SK-N-SH treated with all-trans-retinoic acid at 6 μM for 48 hours (cell line): Measurements from ENCODE around the gene CD22.
"Not testable (repeated sequence)": the region's sequence is repeated elsewhere in the genome, so short reads cannot be mapped to it uniquely, and the experiment has no call there.

Experiments used
- ATAC-seq: fragments of 200-7000 bp; cut with Tn5 transposase; 3 replicates; pipeline ENCODE4 v1.9.1; 2020; ENCODE audit warnings: mild to moderate bottlenecking, moderate library complexity
- CSDC2 ChIP-seq: fragments of 250-450 bp; sonication (Bioruptor Pico); IDR thresholded peaks from 2 replicates; pipeline ENCODE4 v1.5.0; 2020; ENCODE audit warnings: mild to moderate bottlenecking, moderate library complexity
- ESRRG ChIP-seq: fragments of 250-450 bp; sonication (Bioruptor Pico); IDR thresholded peaks from 2 replicates; pipeline ENCODE4 v1.6.1; 2021; ENCODE audit warnings: mild to moderate bottlenecking
- OSR1 ChIP-seq: fragments of 250-450 bp; sonication (Bioruptor Pico); IDR thresholded peaks from 2 replicates; pipeline ENCODE4 v1.8.0; 2022; ENCODE audit warnings: moderate library complexity, mild to moderate bottlenecking, inconsistent platforms
- PATZ1 ChIP-seq: fragments of 250-450 bp; sonication (Bioruptor Pico); IDR thresholded peaks from 2 replicates; pipeline ENCODE4 v1.8.0; 2020; ENCODE audit warnings: mild to moderate bottlenecking, moderate library complexity, borderline replicate concordance
- PPARA ChIP-seq: fragments of 250-450 bp; sonication (Bioruptor Pico); IDR thresholded peaks from 2 replicates; pipeline ENCODE4 v1.5.0; 2020; ENCODE audit warnings: mild to moderate bottlenecking, borderline replicate concordance
- RARB ChIP-seq: fragments of 250-450 bp; sonication (Bioruptor Pico); IDR thresholded peaks from 2 replicates; pipeline ENCODE4 v1.8.0; 2021; ENCODE audit warnings: mild to moderate bottlenecking, moderate library complexity
- SNAI2 ChIP-seq: fragments of 250-450 bp; sonication (Bioruptor Pico); IDR thresholded peaks from 2 replicates; pipeline ENCODE4 v1.5.0; 2020; ENCODE audit warnings: mild to moderate bottlenecking, moderate library complexity
- TCF4 ChIP-seq: fragments of 250-450 bp; sonication (Bioruptor Pico); IDR thresholded peaks from 2 replicates; pipeline ENCODE4 v1.8.0; 2021; ENCODE audit warnings: mild to moderate bottlenecking, moderate library complexity, borderline replicate concordance
- TOX ChIP-seq: fragments of 250-450 bp; sonication (Bioruptor Pico); IDR thresholded peaks from 2 replicates; pipeline ENCODE4 v1.8.0; 2021; ENCODE audit warnings: mild to moderate bottlenecking, moderate library complexity, borderline replicate concordance
- TSHZ2 ChIP-seq: fragments of 250-450 bp; sonication (Bioruptor Pico); IDR thresholded peaks from 2 replicates; pipeline ENCODE4 v1.5.0; 2020; ENCODE audit warnings: mild to moderate bottlenecking, moderate library complexity
- ZC3H10 ChIP-seq: fragments of 250-450 bp; sonication (Bioruptor Pico); IDR thresholded peaks from 2 replicates; pipeline ENCODE4 v1.5.1; 2021; ENCODE audit warnings: mild to moderate bottlenecking, moderate library complexity
- ZFP3 ChIP-seq: fragments of 250-450 bp; sonication (Bioruptor Pico); IDR thresholded peaks from 2 replicates; pipeline ENCODE4 v1.5.0; 2020; ENCODE audit warnings: mild to moderate bottlenecking, moderate library complexity
- ZFP30 ChIP-seq: fragments of 450-650 bp; formaldehyde crosslinking; IDR thresholded peaks from 2 replicates; pipeline ENCODE4 v1.5.0; 2022; ENCODE audit warnings: mild to moderate bottlenecking, moderate library complexity
- ZNF565 ChIP-seq: fragments of 450-650 bp; formaldehyde crosslinking; conservative IDR thresholded peaks from 2 replicates; pipeline ENCODE4 v1.5.0; 2020; ENCODE audit warnings: low read depth, mild to moderate bottlenecking, moderate library complexity
- ZNF8 ChIP-seq: fragments of 450-650 bp; formaldehyde crosslinking; IDR thresholded peaks from 2 replicates; pipeline ENCODE4 v1.5.0; 2020; ENCODE audit warnings: mild to moderate bottlenecking, moderate library complexity
- TF ChIP-seq, protein P1 (sequence below): fragments of 250-450 bp; sonication (Bioruptor Pico); IDR thresholded peaks from 2 replicates; pipeline ENCODE4 v1.5.1; 2020; ENCODE audit warnings: low read depth, mild to moderate bottlenecking, moderate library complexity
- TF ChIP-seq, protein P2 (sequence below): fragments of 250-450 bp; sonication (Bioruptor Pico); IDR thresholded peaks from 2 replicates; pipeline ENCODE4 v1.8.0; 2021; ENCODE audit warnings: low read depth, mild to moderate bottlenecking, moderate library complexity, borderline replicate concordance
- TF ChIP-seq, protein P3 (sequence below): fragments of 250-450 bp; sonication (Bioruptor Pico); IDR thresholded peaks from 2 replicates; pipeline ENCODE4 v1.5.1; 2021; ENCODE audit warnings: mild to moderate bottlenecking, moderate library complexity

Gene CD22

DNA sequence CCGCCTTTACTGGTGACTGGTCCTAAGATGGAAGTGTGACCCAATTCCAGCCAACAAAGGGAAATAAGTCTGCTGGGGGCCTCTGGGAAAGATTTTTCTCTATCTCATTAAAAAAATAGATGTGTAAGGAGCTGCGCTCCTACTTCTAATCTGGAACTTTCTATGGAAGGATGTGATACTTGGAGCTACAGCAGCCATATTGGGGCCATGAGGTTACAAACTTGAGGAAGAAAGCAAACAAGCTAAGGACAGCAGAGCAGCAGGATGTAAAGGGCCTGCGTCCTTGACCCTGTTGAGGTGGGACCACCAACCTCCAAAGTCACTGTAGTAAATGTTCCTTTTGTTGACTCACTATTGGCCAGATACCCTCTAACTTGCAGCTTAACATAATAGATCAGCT lies 49.4 kb downstream of the CD22 start:
- TF ChIP-seq TSHZ2 (no peak), TCF4 (CRISPR knock-in tag) (no peak), ZC3H10 (CRISPR knock-in tag) (no peak), ESRRG (CRISPR knock-in tag) (no peak), OSR1 (CRISPR knock-in tag) (no peak), ZFP3 (no peak), PPARA (CRISPR knock-in tag) (no peak), ZNF565 (no peak), TOX (CRISPR knock-in tag) (no peak), ZNF8 (CRISPR knock-in tag) (no peak)
- TF ChIP-seq, protein P1, sequence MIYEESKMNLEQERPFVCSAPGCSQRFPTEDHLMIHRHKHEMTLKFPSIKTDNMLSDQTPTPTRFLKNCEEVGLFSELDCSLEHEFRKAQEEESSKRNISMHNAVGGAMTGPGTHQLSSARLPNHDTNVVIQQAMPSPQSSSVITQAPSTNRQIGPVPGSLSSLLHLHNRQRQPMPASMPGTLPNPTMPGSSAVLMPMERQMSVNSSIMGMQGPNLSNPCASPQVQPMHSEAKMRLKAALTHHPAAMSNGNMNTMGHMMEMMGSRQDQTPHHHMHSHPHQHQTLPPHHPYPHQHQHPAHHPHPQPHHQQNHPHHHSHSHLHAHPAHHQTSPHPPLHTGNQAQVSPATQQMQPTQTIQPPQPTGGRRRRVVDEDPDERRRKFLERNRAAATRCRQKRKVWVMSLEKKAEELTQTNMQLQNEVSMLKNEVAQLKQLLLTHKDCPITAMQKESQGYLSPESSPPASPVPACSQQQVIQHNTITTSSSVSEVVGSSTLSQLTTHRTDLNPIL (CRISPR knock-in tag), result no peak
- TF ChIP-seq, protein P2, sequence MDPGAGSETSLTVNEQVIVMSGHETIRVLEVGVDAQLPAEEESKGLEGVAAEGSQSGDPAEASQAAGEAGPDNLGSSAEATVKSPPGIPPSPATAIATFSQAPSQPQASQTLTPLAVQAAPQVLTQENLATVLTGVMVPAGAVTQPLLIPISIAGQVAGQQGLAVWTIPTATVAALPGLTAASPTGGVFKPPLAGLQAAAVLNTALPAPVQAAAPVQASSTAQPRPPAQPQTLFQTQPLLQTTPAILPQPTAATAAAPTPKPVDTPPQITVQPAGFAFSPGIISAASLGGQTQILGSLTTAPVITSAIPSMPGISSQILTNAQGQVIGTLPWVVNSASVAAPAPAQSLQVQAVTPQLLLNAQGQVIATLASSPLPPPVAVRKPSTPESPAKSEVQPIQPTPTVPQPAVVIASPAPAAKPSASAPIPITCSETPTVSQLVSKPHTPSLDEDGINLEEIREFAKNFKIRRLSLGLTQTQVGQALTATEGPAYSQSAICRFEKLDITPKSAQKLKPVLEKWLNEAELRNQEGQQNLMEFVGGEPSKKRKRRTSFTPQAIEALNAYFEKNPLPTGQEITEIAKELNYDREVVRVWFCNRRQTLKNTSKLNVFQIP (CRISPR knock-in tag), result no peak
- TF ChIP-seq, all 23 proteins: peak for 0
- ATAC-seq, result no peak

GRCh38 chr19:35379545-35379944 lies 50.6 kb downstream of the CD22 start:
- ATAC-seq, result not testable (repeated sequence)

- TF ChIP-seq ZFP3 (no peak), ZNF565 (no peak), ZNF8 (CRISPR knock-in tag) (no peak), RARB (no peak), PATZ1 (CRISPR knock-in tag) (no peak), CSDC2 (no peak), ESRRG (CRISPR knock-in tag) (no peak), ZFP30 (no peak), TCF4 (CRISPR knock-in tag) (no peak), SNAI2 (CRISPR knock-in tag) (no peak)
- TF ChIP-seq, protein P3, sequence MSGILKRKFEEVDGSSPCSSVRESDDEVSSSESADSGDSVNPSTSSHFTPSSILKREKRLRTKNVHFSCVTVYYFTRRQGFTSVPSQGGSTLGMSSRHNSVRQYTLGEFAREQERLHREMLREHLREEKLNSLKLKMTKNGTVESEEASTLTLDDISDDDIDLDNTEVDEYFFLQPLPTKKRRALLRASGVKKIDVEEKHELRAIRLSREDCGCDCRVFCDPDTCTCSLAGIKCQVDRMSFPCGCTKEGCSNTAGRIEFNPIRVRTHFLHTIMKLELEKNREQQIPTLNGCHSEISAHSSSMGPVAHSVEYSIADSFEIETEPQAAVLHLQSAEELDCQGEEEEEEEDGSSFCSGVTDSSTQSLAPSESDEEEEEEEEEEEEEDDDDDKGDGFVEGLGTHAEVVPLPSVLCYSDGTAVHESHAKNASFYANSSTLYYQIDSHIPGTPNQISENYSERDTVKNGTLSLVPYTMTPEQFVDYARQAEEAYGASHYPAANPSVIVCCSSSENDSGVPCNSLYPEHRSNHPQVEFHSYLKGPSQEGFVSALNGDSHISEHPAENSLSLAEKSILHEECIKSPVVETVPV, result no peak
- TF ChIP-seq, protein P2 (CRISPR knock-in tag), result no peak
- ATAC-seq, result no peak
Measured at GRCh38 chr19:35379992-35380391, 51.0 kb downstream of the CD22 start.
